Caco-2 (cell line): ENCODE data around the gene TSPAN19. TPM values are rescaled to one million over a fixed set of nuclear protein-coding genes. Genes with fewer than 3 reads are reported as not detected.

Source experiments
- BruUV-seq: library from RNA; stranded (reverse); fragments of 400-500 nt; replicated peaks from 2 replicates; lab custom pipeline; 2021; lab: Mats Ljungman, UMichigan
- CTCF ChIA-PET: fragments of 300-600 bp; sonication (Branson Sonifier 250); formaldehyde crosslinking; loops from one replicate; lab custom pipeline; 2022; ENCODE audit warnings: antibody characterized with exemption; lab: Charles Lee
- POLR2A ChIA-PET: fragments of 300-600 bp; sonication (Branson Sonifier 250); formaldehyde crosslinking; loops from one replicate; lab custom pipeline; 2022; ENCODE audit warnings: antibody characterized with exemption; lab: Charles Lee
- DNase-seq, 2 experiments: peaks; one replicate each; pipeline versions ENCODE4 v3.0.0 to v3.0.0-alpha.2; 2020 to 2022
- H3K27me3 ChIP-seq: replicated peaks from 2 replicates; pipeline ENCODE4 v1.6.0; 2011; ENCODE audit warnings: low read length; ENCODE audit not compliant: control insufficient read depth, insufficient read depth
- H3K36me3 ChIP-seq: 2 replicates; pipeline ENCODE4 v1.5.1; 2011; ENCODE audit warnings: low read length; ENCODE audit not compliant: control insufficient read depth, insufficient read depth
- H3K4me1 ChIP-seq: fragments of 250-450 bp; sonication (Bioruptor Pico); 2 replicates; pipeline ENCODE4 v1.5.1; 2020; ENCODE audit warnings: mild to moderate bottlenecking
- H3K4me3 ChIP-seq: 2 replicates; pipeline ENCODE4 v1.5.1; 2011; ENCODE audit warnings: low read depth, mild to moderate bottlenecking, control low read depth, low read length
- H3K9me3 ChIP-seq: fragments of 250-450 bp; sonication (Bioruptor Pico); 2 replicates; pipeline ENCODE4 v1.5.1; 2020; ENCODE audit warnings: mild to moderate bottlenecking, moderate library complexity
- H3K27ac Mint-ChIP-seq: one replicate; pipeline ENCODE4 v1.8.0; 2022; ENCODE audit warnings: mixed read lengths; ENCODE audit not compliant: unreplicated experiment
- H3K27me3 Mint-ChIP-seq: one replicate; pipeline ENCODE4 v1.8.0; 2022; ENCODE audit warnings: mixed read lengths; ENCODE audit not compliant: insufficient read depth, unreplicated experiment
- H3K36me3 Mint-ChIP-seq: one replicate; pipeline ENCODE4 v1.8.0; 2022; ENCODE audit warnings: mild to moderate bottlenecking, mixed read lengths; ENCODE audit not compliant: insufficient read depth, unreplicated experiment
- H3K4me1 Mint-ChIP-seq: one replicate; pipeline ENCODE4 v1.8.0; 2022; ENCODE audit warnings: low read depth, mixed read lengths; ENCODE audit not compliant: unreplicated experiment
- H3K4me3 Mint-ChIP-seq: one replicate; pipeline ENCODE4 v1.8.0; 2022; ENCODE audit warnings: mild to moderate bottlenecking, moderate library complexity, mixed read lengths; ENCODE audit not compliant: unreplicated experiment
- H3K9me3 Mint-ChIP-seq: one replicate; pipeline ENCODE4 v1.8.0; 2022; ENCODE audit warnings: mixed read lengths; ENCODE audit not compliant: unreplicated experiment
- CTCF ChIP-seq, 2 experiments: fragments of 200-600 bp in 1 of 2; IDR thresholded peaks; 1 replicate in 1 of 2; 2 replicates in 1 of 2; pipeline versions ENCODE4 v1.5.1 to v1.8.0; 2011 to 2022; ENCODE audit warnings: antibody characterized with exemption in 1 of 2, control low read depth in 1 of 2, inconsistent platforms in 1 of 2, low read depth in 1 of 2, low read length in 1 of 2, mild to moderate bottlenecking in 1 of 2, moderate library complexity in 1 of 2; ENCODE audit not compliant: insufficient read depth in 1 of 2, severe bottlenecking in 1 of 2, unreplicated experiment in 1 of 2
- intact Hi-C: fragments of 100-400 bp; cut with micrococcal nuclease; formaldehyde crosslinking; loops from one replicate; pipeline ENCODE4 v1.10.0; 2022; ENCODE audit not compliant: unreplicated experiment
- total RNA-seq: library from RNA; stranded (reverse); gene quantifications from 2 replicates; pipeline ENCODE4 v1.2.3, GENCODE V29; 2022

The TSPAN19 gene
- total RNA-seq, 1 experiment from 2014 or later = not detected

GRCh38 chr12:85072826-85073225 lies 36.7 kb upstream of the TSPAN19 start:
- no peaks in the 10 kb centered on the region for H3K27me3 Mint-ChIP-seq
- BruUV-seq = no TSS peak

GRCh38 chr12:85065837-85066482 lies 29.9 kb upstream of the TSPAN19 start:
- no peaks in the 10 kb centered on the region for H3K27me3 Mint-ChIP-seq
- no peaks in the 10 kb centered on the region for H3K9me3 Mint-ChIP-seq
- Histone ChIP-seq H3K36me3 (no peaks in the 10 kb centered on the region), H3K4me3 (no peak overlapping the region), H3K4me1 (no peaks in the 10 kb centered on the region), H3K9me3 (no peaks in the 10 kb centered on the region), H3K27me3 (no peaks in the 10 kb centered on the region)
- no peak for TF ChIP-seq CTCF (IDR thresholded peaks at IDR 0.05; ENCODE audit: insufficient read depth in 1 of 2, low read depth in 1 of 2, low read length in 1 of 2, severe bottlenecking in 1 of 2, unreplicated experiment in 1 of 2)
- no TSS peak for BruUV-seq
- CTCF ChIA-PET = no interaction called here
- POLR2A ChIA-PET = no interaction called here
- no peak for DNase-seq
- no peak overlapping the region for H3K27ac Mint-ChIP-seq
- H3K4me1 Mint-ChIP-seq = no peaks in the 10 kb centered on the region
- H3K4me3 Mint-ChIP-seq = no peak overlapping the region
- intact Hi-C loops = no loop called here
- no peaks in the 10 kb centered on the region for H3K36me3 Mint-ChIP-seq

More at GRCh38 chr12:85072826-85073225, 36.7 kb upstream of the TSPAN19 start:
- intact Hi-C loops = loop anchor here (10.0 kb wide), 1 partner anchor 212 kb away; the partner anchor contains the start of gene ALX1
- no peaks in the 10 kb centered on the region for H3K4me1 ChIP-seq
- H3K9me3 Mint-ChIP-seq = no peaks in the 10 kb centered on the region
- DNase-seq = no peak
- no peak overlapping the region for H3K4me3 ChIP-seq
- no peak overlapping the region for H3K4me3 Mint-ChIP-seq
- no peaks in the 10 kb centered on the region for H3K9me3 ChIP-seq
- H3K36me3 ChIP-seq = no peaks in the 10 kb centered on the region
- H3K27me3 ChIP-seq = no peaks in the 10 kb centered on the region
- no peaks in the 10 kb centered on the region for H3K4me1 Mint-ChIP-seq
- TF ChIP-seq CTCF (IDR thresholded peaks at IDR 0.05; ENCODE audit: insufficient read depth in 1 of 2, low read depth in 1 of 2, low read length in 1 of 2, severe bottlenecking in 1 of 2, unreplicated experiment in 1 of 2) = no peak
- ChIA-PET CTCF (no interaction called here), POLR2A (no interaction called here)
- no peak overlapping the region for H3K27ac Mint-ChIP-seq
- no peaks in the 10 kb centered on the region for H3K36me3 Mint-ChIP-seq

DNA sequence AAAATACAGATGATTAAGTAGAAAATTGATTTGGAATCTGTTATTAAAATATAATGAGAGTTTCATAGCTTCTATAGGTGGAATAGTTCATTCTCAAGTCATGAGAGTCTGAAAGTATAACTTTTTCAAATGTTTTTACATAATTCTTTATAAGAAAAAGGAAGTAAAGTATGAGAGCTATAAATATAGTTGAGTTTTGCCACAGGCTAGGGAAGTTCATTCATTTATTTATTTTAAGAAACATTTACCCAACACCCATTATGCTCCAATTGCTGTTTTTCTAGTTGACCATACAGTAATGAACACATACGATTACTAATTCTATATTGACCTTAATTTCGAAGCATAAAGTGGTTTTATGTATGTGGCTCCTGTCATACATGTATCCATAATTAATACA lies 24.8 kb upstream of the TSPAN19 start:
- no peak overlapping the region for H3K4me3 ChIP-seq
- no peaks in the 10 kb centered on the region for H3K36me3 ChIP-seq
- H3K36me3 Mint-ChIP-seq = no peaks in the 10 kb centered on the region
- H3K9me3 ChIP-seq = no peaks in the 10 kb centered on the region
- no peak overlapping the region for H3K27ac Mint-ChIP-seq
- no peak for DNase-seq
- no peaks in the 10 kb centered on the region for H3K4me1 Mint-ChIP-seq
- no peaks in the 10 kb centered on the region for H3K9me3 Mint-ChIP-seq
- POLR2A ChIA-PET = no interaction called here
- H3K27me3 Mint-ChIP-seq = peaks cover 3% of the 10 kb centered on the region
- H3K4me1 ChIP-seq = no peaks in the 10 kb centered on the region
- CTCF ChIA-PET = no interaction called here
- no peak overlapping the region for H3K4me3 Mint-ChIP-seq
- intact Hi-C loops = no loop called here
- no peak for TF ChIP-seq CTCF (IDR thresholded peaks at IDR 0.05; ENCODE audit: insufficient read depth in 1 of 2, low read depth in 1 of 2, low read length in 1 of 2, severe bottlenecking in 1 of 2, unreplicated experiment in 1 of 2)
- BruUV-seq = no TSS peak
- no peaks in the 10 kb centered on the region for H3K27me3 ChIP-seq
